GM12878 (cell line): Measurements from ENCODE around the gene C3orf20. TPM values are rescaled to one million over a fixed set of nuclear protein-coding genes. Genes with fewer than 3 reads are reported as not detected.

ENCODE experiments used
- ATAC-seq: fragments of 200-7000 bp; cut with Tn5 transposase; 3 replicates; pipeline ENCODE4 v1.9.1; 2020; ENCODE audit warnings: mild to moderate bottlenecking, moderate library complexity
- BruUV-seq: library from RNA; stranded (reverse); fragments of 400-500 nt; replicated peaks from 2 replicates; lab custom pipeline; 2021; lab: Mats Ljungman, UMichigan
- CTCF ChIA-PET: fragments of 300-600 bp; sonication (Branson Sonifier 250); formaldehyde crosslinking; extraction: SDS; loops from one replicate; lab custom pipeline; 2021; ENCODE audit warnings: inconsistent platforms; lab: Yijun Ruan, JAX
- POLR2A ChIA-PET: fragments of 350-600 bp; formaldehyde crosslinking; extraction: SDS; loops from one replicate; lab custom pipeline; 2021; ENCODE audit warnings: inconsistent platforms; lab: Charles Lee
- RAD21 ChIA-PET: fragments of 300-600 bp; sonication (Branson Sonifier 250); formaldehyde crosslinking; loops from one replicate; lab custom pipeline; 2023; ENCODE audit warnings: antibody characterized with exemption; ENCODE audit not compliant: unreplicated experiment; lab: Charles Lee
- SMC1A ChIA-PET: fragments of 300-600 bp; sonication (Branson Sonifier 250); formaldehyde crosslinking; loops from one replicate; lab custom pipeline; 2023; ENCODE audit not compliant: unreplicated experiment, uncharacterized antibody; lab: Charles Lee
- DNase-seq: peaks from one replicate; pipeline ENCODE4 v3.0.0-alpha.2; 2011; ENCODE audit warnings: low read depth, low spot score
- FAIRE-seq: peaks from 3 replicates; lab custom pipeline; 2011; peaks lifted over from hg19 to GRCh38; lab: Jason Lieb, UNC
- H2AFZ ChIP-seq: 2 replicates; pipeline ENCODE4 v1.6.0; 2011; ENCODE audit warnings: low read depth, low read length, control low read depth; ENCODE audit not compliant: control insufficient read depth
- H3K27ac ChIP-seq: 2 replicates; pipeline ENCODE4 v1.5.1; 2011; ENCODE audit warnings: control low read depth; ENCODE audit not compliant: control insufficient read depth, insufficient read depth
- H3K27me3 ChIP-seq, 2 experiments: replicated peaks in 1 of 2; 2 replicates each; pipeline versions ENCODE4 v1.6.0 to v1.6.1; 2011; ENCODE audit warnings: low read length in 1 of 2; ENCODE audit not compliant: control insufficient read depth in 2 of 2, insufficient read depth in 2 of 2
- H3K36me3 ChIP-seq, 2 experiments: 2 replicates each; pipeline ENCODE4 v1.5.1; 2011; ENCODE audit warnings: low read length in 1 of 2; ENCODE audit not compliant: control insufficient read depth in 2 of 2, insufficient read depth in 2 of 2
- H3K4me1 ChIP-seq: 2 replicates; pipeline ENCODE4 v1.6.1; 2011; ENCODE audit warnings: mild to moderate bottlenecking, low read length, moderate library complexity, mixed read lengths; ENCODE audit not compliant: control insufficient read depth, insufficient read depth
- H3K4me2 ChIP-seq: 2 replicates; pipeline ENCODE4 v1.6.0; 2011; ENCODE audit warnings: control low read depth; ENCODE audit not compliant: control insufficient read depth, insufficient read depth
- H3K4me3 ChIP-seq: fragments of 200-600 bp; sonication (generic); 2 replicates; pipeline ENCODE4 v1.5.1; 2016
- H3K79me2 ChIP-seq: 2 replicates; pipeline ENCODE4 v1.6.0; 2011; ENCODE audit warnings: low read length; ENCODE audit not compliant: control insufficient read depth, insufficient read depth
- H3K9ac ChIP-seq: 2 replicates; pipeline ENCODE4 v1.8.0; 2011; ENCODE audit warnings: low read length, control low read depth, mixed read lengths; ENCODE audit not compliant: control insufficient read depth, insufficient read depth
- H3K9me3 ChIP-seq: replicated peaks from 3 replicates; pipeline ENCODE4 v1.5.1; 2011; ENCODE audit warnings: mild to moderate bottlenecking, low read length; ENCODE audit not compliant: control insufficient read depth, insufficient read depth
- H4K20me1 ChIP-seq: 2 replicates; pipeline ENCODE4 v1.6.0; 2011; ENCODE audit not compliant: control insufficient read depth, insufficient read depth
- CHD1 ChIP-seq: IDR thresholded peaks from 2 replicates; pipeline ENCODE4 v1.6.1; 2012; ENCODE audit warnings: low read depth, low read length, improper control_type of control experiment
- EED ChIP-seq: sonication (generic); IDR thresholded peaks from 2 replicates; pipeline ENCODE4 v1.6.1; 2016; ENCODE audit warnings: antibody characterized with exemption, low read depth
- MTA3 ChIP-seq: IDR thresholded peaks from 2 replicates; pipeline ENCODE4 v1.6.1; 2012; ENCODE audit warnings: low read length, inconsistent platforms, borderline replicate concordance
- PBX3 ChIP-seq: IDR thresholded peaks from 2 replicates; pipeline ENCODE4 v1.6.1; 2011; ENCODE audit warnings: mild to moderate bottlenecking, low read depth, low read length, moderate library complexity; ENCODE audit not compliant: insufficient replicate concordance
- RAD51 ChIP-seq: fragments of 450-650 bp; IDR thresholded peaks from 2 replicates; pipeline ENCODE4 v1.6.1; 2016; ENCODE audit warnings: moderate library complexity, mild to moderate bottlenecking, inconsistent platforms
- RUNX3 ChIP-seq: IDR thresholded peaks from 2 replicates; pipeline ENCODE4 v1.6.1; 2012; ENCODE audit warnings: low read length, inconsistent platforms
- SIN3A ChIP-seq: IDR thresholded peaks from 2 replicates; pipeline ENCODE4 v1.6.1; 2012; ENCODE audit warnings: low read depth, low read length, improper control_type of control experiment
- SP1 ChIP-seq: IDR thresholded peaks from one replicate; pipeline ENCODE4 v1.6.1; 2011; ENCODE audit warnings: low read depth, low read length
- USF2 ChIP-seq: IDR thresholded peaks from 2 replicates; pipeline ENCODE4 v1.6.1; 2011; ENCODE audit warnings: low read depth, low read length, improper control_type of control experiment, borderline replicate concordance
- ZNF592 ChIP-seq: fragments of 450-650 bp; IDR thresholded peaks from 2 replicates; pipeline ENCODE4 v1.6.1; 2017; ENCODE audit warnings: mild to moderate bottlenecking, moderate library complexity
- whole genome bisulfite sequencing: methylation state at CpG from one replicate; pipeline ENCODE4 v1.1.6; 2016; ENCODE audit warnings: low lambda C conversion rate; ENCODE audit not compliant: insufficient replicate concordance, insufficient coverage; ENCODE audit errors: missing lambda C conversion rate; 5-methylcytosine and 5-hydroxymethylcytosine counted together
- in situ Hi-C: fragments of 300-500 bp; cut with MboI; formaldehyde crosslinking; loops from 9 replicates; pipeline ENCODE4 v1.14.3; 2018; ENCODE audit warnings: mixed read lengths
- intact Hi-C: fragments of 100-400 bp; cut with micrococcal nuclease; formaldehyde crosslinking; loops from one replicate; pipeline ENCODE4 v1.14.2; 2022; ENCODE audit not compliant: unreplicated experiment
- polyA plus RNA-seq, 11 experiments: library from polyadenylated mRNA; depleted of rRNA in 4 of 11; unstranded in 6 of 11; stranded (reverse) in 5 of 11; fragments of >200 nt; fragmentation: Nextera tagmentation in 4 of 11; fragmentation: Illumina TruSeq in 1 of 11; extraction: Ambion mirVana in 4 of 11; extraction: Trizol in 1 of 11; gene quantifications; 1 replicate in 1 of 11; 2 replicates in 10 of 11; pipeline versions ENCODE4 v1.2.1 to v1.2.3, GENCODE V29; 2011 to 2016; ENCODE audit warnings: inconsistent platforms in 2 of 11, missing spikeins in 2 of 11, low read depth in 1 of 11
- total RNA-seq, 4 experiments: library from RNA; depleted of rRNA in 3 of 4; stranded (reverse); fragments of >200 nt in 3 of 4; fragmentation: Illumina TruSeq in 1 of 4; extraction: Trizol in 1 of 4; gene quantifications; 2 replicates each; pipeline versions ENCODE4 v1.2.1 to v1.2.3, GENCODE V29; 2013 to 2021

Gene C3orf20
- total and polyA plus RNA-seq, 10 of the 15 experiments (the other 5 are each of a cell fraction or from before 2014, with no cell fraction given), result 0.05 to 2.9 (median 1.0) TPM

- H3K27ac ChIP-seq, result no peak overlapping the region
- H3K4me1 ChIP-seq, result no peaks in the 10 kb centered on the region
- in situ Hi-C loops, result no loop called here
- H3K27me3 ChIP-seq, result no peaks in the 10 kb centered on the region
- H3K79me2 ChIP-seq, result no peaks in the 10 kb centered on the region
- H2AFZ ChIP-seq, result no peak overlapping the region
- TF ChIP-seq USF2 (no peak), SP1 (no peak), RAD51 (no peak), RUNX3 (no peak), MTA3 (no peak), EED (no peak), ZNF592 (no peak), PBX3 (no peak), SIN3A (no peak), CHD1 (no peak)
- BruUV-seq, result no TSS peak
- no peak overlapping the region for H3K4me3 ChIP-seq
- RAD21 ChIA-PET, result interaction anchor here (2.5 kb wide), 1 partner anchor 88 kb away, joined by 11 read pairs; the partner anchor contains the start of gene C3orf20
- H3K36me3 ChIP-seq, result no peaks in the 10 kb centered on the region
- no peaks in the 10 kb centered on the region; the same call in 1 of the 2 replicates for H4K20me1 ChIP-seq
- H3K4me2 ChIP-seq, result no peak overlapping the region
- WGBS, result 70% methylated on average over 2 of the region's 2 CpGs
- CTCF ChIA-PET, result interaction anchor here (1.2 to 2.0 kb wide), 5 partner anchors 20 to 137 kb away, joined by 3 to 6 read pairs (median 5); no protein-coding TSS in a partner anchor
- DNase-seq (no peak), FAIRE-seq (no peak), ATAC-seq (no peak)
- no peaks in the 10 kb centered on the region for H3K9me3 ChIP-seq
- SMC1A ChIA-PET, result interaction anchor here (1.0 to 3.1 kb wide), 4 partner anchors 11 to 88 kb away, joined by 3 to 15 read pairs (median 5); partner anchors contain the start of gene C3orf20
- intact Hi-C loops, result no loop called here
- POLR2A ChIA-PET, result no interaction called here
- no peak overlapping the region for H3K9ac ChIP-seq
Observed at GRCh38 chr3:14761866-14762265, 86.9 kb downstream of the C3orf20 start.
